Stimulated activated naive CD4-positive, alpha-beta T cell treated with Interleukin-2 at 50 U/mL for 16 hours (primary cell): ENCODE data around the gene ATF1.
"Not testable (repeated sequence)": the region's sequence is repeated elsewhere in the genome, so short reads cannot be mapped to it uniquely, and the experiment has no call there.

Experiments used
- DNase-seq: peaks from one replicate; lab custom pipeline; 2025; lab: John Stamatoyannopoulos, UW

The ATF1 gene

DNA sequence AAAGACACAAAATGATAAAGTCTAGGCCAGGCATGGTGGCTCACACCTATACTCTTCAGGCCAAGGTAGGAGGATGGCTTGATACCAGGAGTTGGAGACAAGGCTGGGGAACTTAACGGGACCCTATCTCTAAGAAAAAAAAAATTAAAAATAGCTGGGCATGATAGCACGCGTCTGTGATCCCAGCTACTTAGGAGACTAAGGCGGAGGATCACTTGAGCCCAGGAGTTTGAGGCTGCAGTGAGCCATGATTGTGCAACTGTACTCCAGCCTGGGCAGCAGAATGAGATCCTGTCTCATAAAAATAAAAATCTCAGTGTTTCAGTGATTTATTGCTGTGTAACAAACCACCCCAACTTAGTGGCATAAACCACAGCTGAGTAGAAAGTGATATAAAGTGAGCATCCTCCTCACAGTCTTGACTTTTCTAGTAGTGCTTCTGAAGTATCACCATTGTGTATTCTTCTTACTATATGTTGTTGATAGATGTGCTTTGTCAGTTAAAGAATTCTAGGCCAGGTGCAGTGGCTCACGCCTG, 10.6 kb upstream of the ATF1 start:
- DNase-seq: no peak

DNA sequence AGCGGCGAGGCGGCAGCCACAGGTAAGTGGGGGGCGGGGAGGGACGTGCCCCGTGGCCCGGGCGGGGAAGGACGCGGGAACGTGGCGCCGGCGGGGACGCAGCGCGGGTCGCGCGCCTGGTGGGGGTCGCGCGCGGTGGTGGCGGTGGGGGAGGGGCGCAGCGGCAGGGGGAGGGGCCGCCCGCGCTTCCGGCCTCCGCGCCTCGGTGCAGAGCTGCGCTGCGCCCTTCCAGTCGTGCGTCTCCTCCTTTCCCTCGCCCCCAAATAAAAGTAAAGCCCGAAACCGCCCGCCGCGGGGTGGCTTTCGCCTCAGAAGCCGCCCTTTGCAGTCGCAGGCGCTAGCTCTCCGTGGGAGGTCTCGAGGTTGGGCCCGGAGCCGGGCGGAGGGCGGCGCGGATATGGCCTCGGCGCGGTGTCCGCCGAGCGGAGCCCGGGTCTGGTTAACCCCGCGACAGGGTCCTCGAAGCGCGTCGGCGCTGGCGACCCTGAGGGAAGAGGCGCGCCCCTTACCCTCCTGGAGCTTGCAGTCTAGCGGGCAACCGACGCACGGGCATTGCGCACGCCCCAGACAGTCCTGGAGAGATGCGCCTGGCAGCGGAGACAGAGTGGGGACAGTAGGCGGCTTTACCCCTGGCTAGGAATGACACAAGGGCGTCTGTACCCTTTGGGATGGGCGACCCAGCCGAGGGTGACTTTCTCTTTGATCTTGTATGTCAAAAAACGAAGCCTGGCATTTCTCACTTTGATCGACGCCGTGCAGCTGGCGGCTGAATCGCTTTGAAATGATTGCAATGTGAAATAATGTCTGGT, 589 bp downstream of the ATF1 start:
- peak; percentile 78 for DNase-seq

DNA sequence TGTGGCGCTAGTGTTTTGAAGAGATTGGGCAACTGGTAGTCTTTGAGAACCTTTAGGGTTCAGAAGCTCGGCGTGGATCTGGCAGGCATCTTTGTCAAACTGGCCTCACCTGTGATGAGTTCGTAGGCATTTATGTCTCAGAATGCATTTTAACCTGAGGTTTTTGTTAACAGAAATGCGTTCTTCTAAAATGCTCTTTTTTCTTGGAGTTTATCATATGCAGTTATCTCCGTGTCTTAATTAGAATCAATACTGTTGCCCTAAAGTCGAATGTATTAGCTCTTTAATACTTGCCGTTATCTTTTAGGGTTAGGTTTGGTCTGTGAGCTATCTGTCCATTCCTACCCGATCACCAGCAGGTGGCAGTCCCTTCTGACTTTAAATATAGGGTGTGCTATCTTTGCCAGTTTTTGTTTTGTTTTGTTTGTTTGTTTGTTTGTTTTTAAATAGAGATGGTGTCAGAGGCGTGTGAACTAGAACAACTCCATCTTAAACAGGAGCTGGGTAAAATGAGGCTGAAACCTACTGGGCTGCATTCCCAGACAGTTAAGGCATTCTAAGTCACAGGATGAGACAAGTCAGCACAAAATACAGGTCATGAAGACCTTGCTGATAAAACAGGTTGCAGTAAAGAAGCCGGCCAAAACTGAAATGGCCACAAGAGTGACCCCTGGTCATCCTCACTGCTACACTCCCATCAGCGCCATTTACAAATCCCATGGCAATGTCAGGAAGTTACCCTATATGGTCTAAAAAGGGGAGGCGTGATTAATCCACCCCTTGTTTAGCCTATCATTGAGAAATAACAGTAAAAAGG, 1.4 kb downstream of the ATF1 start:
- peak; percentile 39 for DNase-seq

DNA sequence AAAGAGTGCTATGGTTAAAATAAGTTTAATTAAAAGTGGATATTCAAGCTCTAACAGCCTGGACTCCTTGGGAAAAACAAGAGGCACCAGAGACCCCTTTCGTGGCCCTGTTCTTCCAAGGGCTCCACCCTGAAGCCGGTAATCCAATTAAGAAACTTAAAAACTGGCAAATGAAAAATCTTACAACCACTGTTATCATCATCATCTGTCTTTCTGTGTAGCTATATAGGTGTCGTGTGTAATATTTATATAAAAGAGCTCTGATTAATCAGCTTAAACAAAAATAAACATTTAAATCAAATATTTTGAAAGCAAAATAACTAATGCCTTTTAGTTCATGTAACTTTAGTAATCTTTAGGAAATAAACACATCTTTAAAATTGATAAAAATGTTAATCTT, 4.5 kb downstream of the ATF1 start:
- no peak for DNase-seq

DNA sequence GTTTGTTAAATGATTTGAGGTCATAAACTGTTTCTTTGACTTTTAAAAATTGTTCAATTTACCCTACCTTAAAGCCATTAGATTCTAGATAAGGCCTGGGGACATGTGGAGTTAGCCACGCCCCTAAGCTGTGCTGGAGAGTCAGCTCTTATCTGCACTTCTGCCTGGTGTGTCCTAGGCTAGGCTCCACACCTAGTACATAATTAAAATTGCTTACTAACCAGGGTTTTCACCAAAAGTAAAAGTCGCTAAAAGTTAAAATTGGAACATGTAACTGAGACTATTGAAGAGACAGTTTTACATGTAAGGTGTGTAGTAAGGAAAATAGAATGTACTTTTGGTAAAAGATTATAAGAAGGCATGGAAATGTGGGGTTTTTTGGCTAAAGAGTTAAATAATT, 4.9 kb downstream of the ATF1 start:
- not testable (repeated sequence) for DNase-seq

DNA sequence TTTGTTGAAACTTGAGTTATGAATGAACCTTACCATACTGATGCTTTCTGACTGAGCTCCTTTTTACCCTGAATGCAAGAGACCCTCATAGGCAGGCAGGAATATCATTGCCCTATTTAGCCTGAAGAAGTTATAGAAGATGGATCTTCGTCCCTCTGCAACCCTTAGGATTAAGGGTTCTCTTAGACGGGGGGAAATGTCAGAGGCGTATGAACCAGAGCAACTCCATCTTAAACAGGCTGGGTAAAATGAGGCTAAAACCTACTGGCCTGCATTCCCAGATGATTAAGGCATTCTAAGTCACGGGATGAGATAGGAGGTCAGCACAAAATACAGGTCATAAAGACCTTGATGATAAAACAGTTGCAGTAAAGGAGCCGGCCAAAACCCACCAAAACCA, 7.5 kb downstream of the ATF1 start:
- no peak for DNase-seq

DNA sequence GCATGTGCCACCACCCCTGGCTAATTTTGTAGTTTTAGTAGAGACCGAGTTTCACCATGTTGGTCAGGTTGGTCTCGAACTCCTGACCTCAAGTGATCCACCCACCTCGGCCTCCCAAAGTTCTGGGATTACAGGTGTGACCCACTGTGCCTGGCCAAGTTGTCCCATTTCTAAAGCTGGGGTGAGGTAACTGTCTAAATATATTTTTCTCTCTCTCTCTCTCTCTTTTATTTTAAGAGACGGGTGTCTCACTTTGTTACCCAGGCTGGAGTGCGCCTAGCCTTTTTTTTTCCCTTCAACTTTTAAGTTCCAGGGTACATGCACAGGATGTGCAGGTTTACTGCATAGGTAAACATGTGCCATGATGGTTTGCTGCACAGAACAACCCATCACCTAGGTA, 8.6 kb downstream of the ATF1 start:
- DNase-seq: no peak

DNA sequence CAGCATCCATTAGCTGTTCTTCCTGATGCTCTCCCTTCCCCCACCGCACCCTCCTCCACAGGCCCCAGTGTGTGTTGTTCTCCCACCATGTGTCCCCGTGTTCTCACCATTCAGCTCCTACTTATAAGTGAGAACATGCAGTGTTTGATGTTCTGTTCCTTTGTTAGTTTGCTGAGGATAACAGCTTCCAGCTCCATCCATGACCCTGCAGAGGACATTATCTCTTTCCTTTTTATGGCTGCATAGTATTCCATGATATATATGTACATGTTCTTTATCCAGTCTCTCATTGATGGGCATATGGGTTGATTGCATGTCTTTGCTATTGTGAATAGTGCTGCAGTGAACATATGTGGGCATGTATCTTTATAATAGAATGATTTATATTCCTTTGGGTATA, 9.0 kb downstream of the ATF1 start:
- DNase-seq: no peak

DNA sequence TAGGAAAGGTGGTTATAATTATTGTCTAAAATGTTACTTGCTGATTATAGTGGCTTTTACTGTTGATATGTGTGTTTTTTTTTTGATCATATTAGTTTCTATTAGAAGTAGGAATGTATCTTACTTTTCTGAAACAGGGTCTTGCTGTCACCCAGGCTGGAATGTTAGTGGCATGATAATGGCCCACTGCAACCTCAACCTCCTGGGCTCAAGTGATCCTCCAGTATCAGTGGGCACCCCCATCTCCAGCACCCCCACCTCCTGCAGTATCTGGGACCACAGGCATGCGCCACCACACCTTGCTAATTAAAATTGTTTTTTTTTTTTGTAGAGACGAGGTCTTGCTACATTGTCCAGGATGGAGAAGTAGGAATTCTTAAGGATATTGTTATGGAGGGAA, 11.3 kb downstream of the ATF1 start:
- no peak for DNase-seq

DNA sequence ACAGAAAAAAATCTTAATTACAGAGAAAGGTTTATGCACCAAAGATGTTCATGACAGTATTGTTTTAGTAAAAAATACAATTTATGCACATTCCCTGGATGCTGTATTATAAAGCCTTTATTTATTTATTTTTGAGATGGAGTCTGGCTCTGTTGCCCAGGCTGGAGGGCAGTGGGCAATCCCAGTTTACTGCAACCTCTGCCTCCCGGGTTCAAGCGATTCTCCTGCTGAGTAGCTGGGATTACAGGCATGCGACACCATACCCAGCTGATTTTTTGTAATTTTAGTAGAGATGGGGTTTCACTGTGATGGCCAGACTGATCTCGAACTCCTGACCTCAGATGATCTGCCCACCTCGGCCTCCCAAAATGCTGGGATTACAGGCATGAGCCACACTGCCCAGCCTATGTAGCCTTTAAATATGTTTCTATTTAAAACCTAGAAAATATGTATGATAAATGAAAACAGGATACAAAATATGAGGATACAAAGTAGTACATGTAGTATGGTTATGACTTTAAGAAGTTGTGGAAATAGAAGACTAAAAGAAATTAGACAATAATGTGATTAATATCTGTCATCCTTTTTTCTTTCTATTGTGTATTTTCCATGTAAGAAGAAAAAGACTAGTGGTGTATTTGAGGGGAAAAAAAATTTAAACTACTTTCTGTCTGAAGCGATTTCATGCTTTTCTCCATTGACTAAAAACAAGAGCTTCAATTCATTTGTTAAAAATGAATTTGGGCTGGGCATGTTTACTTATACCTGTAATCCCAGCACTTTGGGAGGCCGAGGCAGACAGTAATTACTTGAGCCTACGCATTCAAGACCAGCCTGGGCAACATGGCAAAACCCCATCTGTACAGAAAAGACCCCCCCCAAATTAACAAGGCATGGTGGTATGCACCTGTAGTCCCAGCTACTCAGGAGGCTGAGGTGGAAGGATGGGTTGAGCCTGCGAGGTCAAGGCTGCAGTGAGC, 13.1 kb downstream of the ATF1 start:
- DNase-seq: no peak

DNA sequence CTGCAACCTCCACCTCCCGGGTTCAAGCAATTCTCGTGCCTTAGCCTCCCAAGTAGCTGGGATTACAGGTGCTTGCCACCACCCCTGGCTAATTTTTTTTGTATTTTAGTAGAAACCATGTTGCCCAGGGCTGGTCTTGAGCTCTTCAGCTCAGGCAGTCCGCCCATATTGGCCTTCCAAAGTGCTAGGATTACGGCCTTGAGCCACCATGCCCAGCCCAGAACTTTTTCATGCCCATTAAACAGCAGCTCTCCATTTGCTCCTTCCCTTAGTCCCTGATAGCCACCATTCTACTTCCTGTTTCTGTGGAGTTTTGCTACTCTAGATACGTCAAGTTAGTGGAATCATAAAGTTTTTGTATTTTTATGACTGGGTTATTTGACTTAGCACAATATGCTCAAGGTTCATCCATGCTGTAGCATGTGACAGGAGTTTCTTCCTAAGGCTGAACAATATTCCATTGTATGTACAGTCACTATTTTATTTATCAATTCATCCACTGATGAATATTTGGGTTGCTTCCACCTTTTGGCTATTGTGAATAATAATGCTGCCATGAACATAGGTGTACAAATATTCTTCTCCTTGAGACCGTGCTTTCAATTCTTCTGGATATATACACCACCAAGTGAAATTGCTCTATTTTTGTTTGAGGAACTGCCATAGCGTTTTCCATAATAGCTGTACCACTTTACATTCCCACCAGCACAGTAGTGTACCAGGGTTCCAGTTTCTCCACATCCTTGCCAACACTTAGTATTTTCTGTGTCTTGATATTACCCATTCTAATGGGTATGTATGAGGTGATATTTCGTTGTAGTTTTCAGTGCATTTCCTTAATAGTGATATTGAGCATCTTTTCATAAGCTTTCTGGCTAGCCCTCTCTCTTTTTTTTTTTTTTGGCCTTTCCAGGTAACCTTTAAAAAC, 15.0 kb downstream of the ATF1 start:
- no peak for DNase-seq

DNA sequence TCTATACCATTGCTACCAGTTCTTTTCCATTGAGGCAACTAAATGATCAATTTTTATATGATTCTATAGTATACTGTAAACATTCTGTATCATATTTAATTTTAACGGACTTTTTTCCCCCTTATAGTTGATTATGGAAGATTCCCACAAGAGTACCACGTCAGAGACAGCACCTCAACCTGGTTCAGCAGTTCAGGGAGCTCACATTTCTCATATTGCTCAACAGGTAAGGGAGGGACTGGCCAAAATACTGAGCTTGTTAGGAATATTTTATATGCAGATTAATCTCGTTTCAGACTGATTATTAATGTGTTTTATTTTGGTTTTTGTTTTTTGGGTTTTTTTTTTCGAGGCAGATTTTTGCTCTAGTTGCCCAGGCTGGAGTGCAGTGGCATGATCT, 16.1 kb downstream of the ATF1 start:
- DNase-seq: no peak

DNA sequence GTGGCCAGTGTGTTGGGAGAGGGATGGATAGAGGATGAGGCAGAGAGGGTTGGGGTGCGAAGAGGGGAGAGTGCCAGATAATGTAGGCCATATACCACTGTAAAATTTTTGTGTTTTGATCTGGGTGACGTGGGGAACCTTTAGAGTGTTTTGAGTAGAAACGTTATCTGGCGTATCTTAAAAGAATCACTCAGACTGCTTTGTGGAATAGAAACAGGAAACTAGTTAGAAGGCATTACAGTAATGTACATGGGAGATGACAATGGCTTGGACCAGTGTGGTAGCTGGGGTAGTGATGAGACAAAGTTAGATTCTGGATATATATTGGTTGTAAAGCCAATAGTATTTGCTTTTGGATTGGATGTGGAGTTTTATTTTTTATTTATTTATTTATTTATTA, 20.6 kb downstream of the ATF1 start:
- no peak for DNase-seq

DNA sequence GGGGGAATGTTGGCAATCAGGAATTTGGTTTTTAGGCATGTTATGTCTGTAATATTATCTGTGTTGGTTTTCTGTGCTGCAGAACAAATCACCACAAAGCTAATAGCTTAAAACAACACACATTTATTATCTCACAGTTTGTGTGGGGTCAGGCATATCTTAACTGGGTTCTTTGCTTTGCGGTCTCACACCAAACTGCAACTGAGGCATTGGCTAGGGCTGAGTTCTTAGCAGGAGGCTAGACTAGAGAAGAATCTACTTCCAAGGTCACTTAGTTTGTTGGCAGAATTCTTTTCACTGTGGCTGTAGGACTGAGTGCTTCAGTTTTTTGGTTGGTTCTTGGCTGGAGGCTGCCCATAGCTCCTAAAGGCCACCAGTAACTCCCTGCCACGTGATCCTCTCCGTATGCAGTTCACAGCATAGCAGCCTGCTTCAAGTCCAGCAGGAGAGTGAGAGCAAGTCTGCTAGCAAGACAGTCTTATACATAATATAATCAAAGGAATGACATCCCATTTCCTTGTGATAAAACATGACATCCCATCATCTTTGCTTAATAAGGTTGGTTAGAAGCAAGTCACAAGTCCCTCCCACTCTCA, 21.6 kb downstream of the ATF1 start:
- DNase-seq: no peak

DNA sequence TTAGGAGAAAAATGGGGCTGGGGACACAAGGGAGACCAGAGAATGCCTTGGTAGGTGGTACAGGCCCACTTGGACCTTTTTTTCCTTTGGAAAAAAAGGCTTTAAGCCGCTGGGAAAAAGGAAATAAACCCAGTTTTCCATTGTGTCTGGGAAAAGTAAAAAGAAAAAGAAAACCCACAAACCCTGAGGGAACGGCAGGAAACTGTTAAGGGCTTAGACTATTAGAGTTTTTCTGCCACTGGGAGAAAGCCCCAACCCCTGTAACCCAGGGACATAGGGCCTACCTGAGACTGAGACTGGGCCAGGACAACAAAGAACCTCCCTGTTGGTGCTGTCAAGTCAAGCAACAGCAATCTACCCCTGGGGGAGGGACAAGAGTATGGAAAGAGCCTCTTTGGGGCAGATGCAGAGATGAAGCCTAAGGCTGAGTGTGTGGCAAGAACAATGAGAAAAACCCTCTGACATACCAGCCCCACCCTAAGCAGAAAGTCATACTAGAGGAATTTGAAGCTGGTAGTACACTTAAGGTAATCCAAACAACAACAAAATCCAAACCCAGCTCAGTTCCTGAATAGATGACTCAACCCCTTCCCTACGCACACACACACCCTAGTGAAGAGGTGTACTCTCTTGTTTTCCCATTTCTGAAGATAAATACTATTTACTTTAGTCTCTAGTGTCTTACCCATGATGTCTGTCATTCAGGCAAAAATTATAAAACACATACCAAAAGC, 22.8 kb downstream of the ATF1 start:
- no peak for DNase-seq

DNA sequence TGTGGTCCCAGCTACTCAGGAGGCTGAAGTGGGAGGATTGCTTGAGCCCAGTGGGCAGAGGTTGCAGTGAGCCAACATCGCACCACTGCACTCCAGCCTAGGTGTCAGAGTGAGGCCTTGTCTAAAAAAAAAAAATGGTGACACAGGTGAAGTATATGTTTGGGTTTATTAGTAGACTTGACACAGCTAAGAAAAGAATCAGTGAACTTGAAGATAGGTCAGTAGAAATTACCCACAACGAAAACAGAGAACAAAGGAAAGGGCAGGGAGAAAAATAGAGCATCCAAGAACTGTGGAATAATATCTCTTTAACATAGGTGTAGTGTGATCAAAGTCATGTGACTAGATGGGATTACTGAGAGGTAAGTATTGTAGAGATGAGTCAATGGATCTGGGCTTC, 23.7 kb downstream of the ATF1 start:
- no peak for DNase-seq

DNA sequence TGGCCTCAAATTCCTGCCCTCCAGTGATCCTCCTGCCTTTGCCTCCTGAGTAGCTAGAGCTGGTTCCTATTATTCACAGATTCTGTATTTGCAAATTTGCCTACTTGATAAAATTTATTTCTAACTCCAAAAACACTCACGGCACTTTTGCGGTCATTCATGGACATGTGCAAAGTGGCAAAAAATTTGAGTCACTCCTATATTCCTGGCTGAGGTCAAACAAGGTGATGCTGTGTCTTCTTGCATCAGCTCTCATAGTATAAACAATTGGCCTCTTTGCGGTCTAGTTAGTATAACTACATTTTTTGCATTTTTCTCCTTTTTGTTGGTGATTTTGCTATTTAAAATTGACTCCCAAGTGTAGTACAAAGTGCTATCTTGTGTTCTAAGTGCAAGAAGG, 24.7 kb downstream of the ATF1 start:
- DNase-seq: no peak

DNA sequence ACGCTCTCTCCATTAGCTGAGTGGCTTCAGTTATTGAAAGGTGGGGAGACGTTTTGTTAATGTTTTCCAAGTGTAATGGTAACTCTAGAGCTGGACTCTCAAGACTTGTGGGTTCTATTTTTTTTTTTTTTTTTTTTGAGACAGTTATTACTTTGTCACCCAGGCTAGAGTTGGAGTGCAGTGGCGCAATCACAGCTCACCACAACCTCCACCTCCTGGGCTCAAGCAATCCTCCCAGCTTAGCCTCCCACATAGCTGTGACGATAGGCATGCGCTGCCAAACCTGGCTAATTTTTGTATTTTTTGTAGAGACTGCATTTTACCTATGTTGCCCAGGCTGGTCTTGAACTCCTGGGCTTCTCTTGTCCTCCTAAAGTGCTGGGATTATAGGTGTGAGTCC, 26.2 kb downstream of the ATF1 start:
- no peak for DNase-seq

DNA sequence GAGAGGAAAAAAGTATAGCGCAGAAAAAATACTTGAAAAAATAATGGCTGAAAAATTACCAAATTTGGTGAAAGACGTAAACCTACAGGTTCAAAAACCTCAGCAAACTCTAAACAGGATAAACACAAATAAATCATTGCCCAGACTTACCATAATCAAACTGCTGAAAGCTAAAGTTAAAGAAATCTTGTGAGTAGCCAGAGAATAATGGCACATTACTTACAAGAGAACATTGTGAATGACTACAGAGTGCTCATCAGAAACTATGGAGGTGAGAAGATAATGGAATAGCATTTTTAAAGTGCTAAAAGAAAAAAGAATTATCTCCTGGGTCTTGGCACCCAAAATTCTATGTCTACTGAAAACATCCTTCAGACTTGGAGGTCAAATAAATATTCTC, 36.0 kb downstream of the ATF1 start:
- no peak for DNase-seq
